ENCODE measurements around the gene MLLT6.

GRCh38 chr17:38721802-38722201, 16.7 kb downstream of the MLLT6 start:
- TF ChIP-seq REST (IDR thresholded peaks at IDR 0.05; ENCODE audit: insufficient read depth in 1 of 2, low read depth in 2 of 2, low read length in 2 of 2) (no peak), TAF1 (IDR thresholded peaks at IDR 0.05; ENCODE audit: borderline replicate concordance, insufficient read depth, low read length) (no peak)
